H1 (cell line): ENCODE data around the gene FHL5. TPM values are rescaled to one million over a fixed set of nuclear protein-coding genes. Genes with fewer than 3 reads are reported as not detected.

Experiments used
- CTCF ChIA-PET: fragments of 300-600 bp; sonication (Branson Sonifier 250); formaldehyde crosslinking; loops from one replicate; lab custom pipeline; 2021; ENCODE audit not compliant: partially characterized antibody; lab: Charles Lee
- POLR2A ChIA-PET: fragments of 300-600 bp; sonication (Branson Sonifier 250); formaldehyde crosslinking; loops from one replicate; lab custom pipeline; 2021; ENCODE audit warnings: inconsistent platforms; ENCODE audit not compliant: partially characterized antibody; lab: Charles Lee
- DNase-seq, 2 experiments: peaks; one replicate each; pipeline versions ENCODE4 v3.0.0 to v3.0.0-alpha.2; 2010 to 2022; ENCODE audit warnings: low spot score in 2 of 2, low read depth in 1 of 2, mixed read lengths in 1 of 2
- FAIRE-seq: peaks from 2 replicates; lab custom pipeline; 2011; peaks lifted over from hg19 to GRCh38; lab: Jason Lieb, UNC
- H2AFZ ChIP-seq: 2 replicates; pipeline ENCODE4 v1.8.1; 2012; ENCODE audit warnings: low read length, inconsistent platforms
- H2AK5ac ChIP-seq: 2 replicates; pipeline ENCODE4 v1.6.1; 2013; ENCODE audit warnings: low read depth, low read length
- H2BK120ac ChIP-seq: replicated peaks from 2 replicates; pipeline ENCODE3; 2013; ENCODE audit warnings: low read depth, low read length, inconsistent platforms
- H2BK12ac ChIP-seq: 2 replicates; pipeline ENCODE4 v1.6.1; 2013; ENCODE audit warnings: low read depth, low read length
- H2BK15ac ChIP-seq: 2 replicates; pipeline ENCODE4 v1.6.1; 2013; ENCODE audit warnings: low read length
- H2BK20ac ChIP-seq: 2 replicates; pipeline ENCODE4 v1.6.1; 2013; ENCODE audit warnings: low read length
- H2BK5ac ChIP-seq: 2 replicates; pipeline ENCODE4 v1.6.1; 2013; ENCODE audit warnings: low read depth, low read length
- H3K14ac ChIP-seq: 2 replicates; pipeline ENCODE4 v1.6.1; 2013; ENCODE audit warnings: inconsistent platforms; ENCODE audit not compliant: insufficient read length
- H3K18ac ChIP-seq: 2 replicates; pipeline ENCODE4 v1.6.1; 2013; ENCODE audit warnings: low read length; ENCODE audit errors: extremely low read depth
- H3K23ac ChIP-seq: 2 replicates; pipeline ENCODE4 v1.6.1; 2013; ENCODE audit warnings: inconsistent platforms; ENCODE audit not compliant: insufficient read length
- H3K23me2 ChIP-seq: 2 replicates; pipeline ENCODE4 v1.6.1; 2013; ENCODE audit warnings: low read depth, low read length
- H3K27ac ChIP-seq: 2 replicates; pipeline ENCODE4 v1.6.1; 2011; ENCODE audit warnings: low read depth, low read length, inconsistent platforms
- H3K27me3 ChIP-seq, 4 experiments: replicated peaks in 1 of 4; 1 replicate in 1 of 4; 2 replicates in 3 of 4; pipeline versions ENCODE4 v1.6.1 to v1.8.1; 2011 to 2013; ENCODE audit warnings: low read length in 3 of 4, mild to moderate bottlenecking in 3 of 4, inconsistent platforms in 2 of 4, mixed read lengths in 2 of 4, moderate library complexity in 1 of 4; ENCODE audit not compliant: control insufficient read depth in 3 of 4, insufficient read depth in 3 of 4; ENCODE audit errors: extremely low read depth in 1 of 4
- H3K36me3 ChIP-seq, 4 experiments: 2 replicates each; pipeline versions ENCODE4 v1.6.1 to v1.8.1; 2011 to 2013; ENCODE audit warnings: mild to moderate bottlenecking in 4 of 4, low read length in 3 of 4, moderate library complexity in 2 of 4, control low read depth in 1 of 4, inconsistent platforms in 1 of 4; ENCODE audit not compliant: insufficient read depth in 4 of 4, control insufficient read depth in 2 of 4
- H3K4ac ChIP-seq: replicated peaks from 2 replicates; pipeline ENCODE3; 2013; ENCODE audit warnings: low read length, low read depth, mixed read lengths, inconsistent platforms; ENCODE audit not compliant: insufficient read length
- H3K4me1 ChIP-seq, 4 experiments: replicated peaks in 1 of 4; 1 replicate in 1 of 4; 2 replicates in 3 of 4; pipeline versions ENCODE4 v1.6.1 to v1.8.1; 2011 to 2013; ENCODE audit warnings: low read length in 3 of 4, inconsistent platforms in 2 of 4, mixed read lengths in 1 of 4; ENCODE audit not compliant: insufficient read depth in 4 of 4, control insufficient read depth in 3 of 4
- H3K4me2 ChIP-seq, 2 experiments: 2 replicates each; pipeline versions ENCODE4 v1.6.1 to v1.8.1; 2011 to 2013; ENCODE audit warnings: low read depth in 2 of 2, low read length in 2 of 2, control low read depth in 1 of 2, inconsistent platforms in 1 of 2, mild to moderate bottlenecking in 1 of 2; ENCODE audit not compliant: insufficient read depth in 1 of 2
- H3K4me3 ChIP-seq, 4 experiments: fragments of 200-600, 300-600 bp in 1 of 4; sonication (generic), shearing (Covaris generic), sonication (Bioruptor Twin) in 1 of 4; 2 replicates each; pipeline versions ENCODE4 v1.5.1 to v1.8.1; 2011 to 2016; ENCODE audit warnings: low read length in 4 of 4, low read depth in 3 of 4, control low read depth in 2 of 4, inconsistent platforms in 2 of 4, mild to moderate bottlenecking in 2 of 4, mixed read lengths in 1 of 4, moderate library complexity in 1 of 4; ENCODE audit not compliant: insufficient read depth in 2 of 4; ENCODE audit errors: extremely low read depth in 1 of 4
- H3K56ac ChIP-seq: replicated peaks from 2 replicates; pipeline ENCODE3; 2013; ENCODE audit warnings: low read depth, mild to moderate bottlenecking, mixed read lengths, low read length, inconsistent platforms; ENCODE audit not compliant: insufficient read length
- H3K79me1 ChIP-seq: 2 replicates; pipeline ENCODE4 v1.6.1; 2013; ENCODE audit warnings: low read depth, low read length, control low read depth
- H3K79me2 ChIP-seq, 2 experiments: 2 replicates each; pipeline versions ENCODE4 v1.6.1 to v1.8.1; 2012 to 2013; ENCODE audit warnings: low read length in 2 of 2, mild to moderate bottlenecking in 2 of 2, inconsistent platforms in 1 of 2; ENCODE audit not compliant: insufficient read depth in 2 of 2, control insufficient read depth in 1 of 2
- H3K9ac ChIP-seq, 4 experiments: replicated peaks in 1 of 4; 1 replicate in 1 of 4; 2 replicates in 3 of 4; pipeline versions ENCODE4 v1.6.1 to v1.8.1; 2011 to 2013; ENCODE audit warnings: low read depth in 3 of 4, low read length in 3 of 4, control low read depth in 2 of 4, mild to moderate bottlenecking in 2 of 4, moderate library complexity in 2 of 4, inconsistent platforms in 1 of 4; ENCODE audit errors: extremely low read depth in 1 of 4
- H3K9me3 ChIP-seq, 2 experiments: 2 replicates each; pipeline versions ENCODE4 v1.6.1 to v1.8.1; 2012 to 2013; ENCODE audit warnings: mild to moderate bottlenecking in 2 of 2, moderate library complexity in 2 of 2, control low read depth in 1 of 2, inconsistent platforms in 1 of 2, low read depth in 1 of 2, low read length in 1 of 2, mixed read lengths in 1 of 2; ENCODE audit not compliant: insufficient read depth in 2 of 2
- H4K20me1 ChIP-seq, 2 experiments: replicated peaks in 1 of 2; 2 replicates each; pipeline versions ENCODE3 to v1.8.1; 2011 to 2013; ENCODE audit warnings: inconsistent platforms in 2 of 2, low read length in 2 of 2, mild to moderate bottlenecking in 1 of 2; ENCODE audit not compliant: insufficient read depth in 2 of 2, control insufficient read depth in 1 of 2
- H4K5ac ChIP-seq: 2 replicates; pipeline ENCODE4 v1.6.1; 2013; ENCODE audit warnings: low read length, low read depth, mixed read lengths, inconsistent platforms; ENCODE audit not compliant: insufficient read length
- H4K8ac ChIP-seq: 2 replicates; pipeline ENCODE4 v1.8.0; 2013; ENCODE audit warnings: mild to moderate bottlenecking, moderate library complexity, low read length, inconsistent platforms; ENCODE audit not compliant: insufficient read depth; ENCODE audit errors: extremely low read depth
- H4K91ac ChIP-seq: replicated peaks from 2 replicates; pipeline ENCODE3; 2013; ENCODE audit warnings: low read length, mixed read lengths, inconsistent platforms; ENCODE audit not compliant: insufficient read length
- RBBP5 ChIP-seq: IDR thresholded peaks from 2 replicates; pipeline ENCODE4 v1.7.1; 2012; ENCODE audit warnings: low read depth, mild to moderate bottlenecking, inconsistent platforms, low read length, moderate library complexity, borderline replicate concordance
- SP1 ChIP-seq: IDR thresholded peaks from 2 replicates; pipeline ENCODE4 v1.6.1; 2011; ENCODE audit warnings: low read depth, low read length
- YY1 ChIP-seq: IDR thresholded peaks from 2 replicates; pipeline ENCODE4 v1.6.1; 2011; ENCODE audit warnings: low read depth, mild to moderate bottlenecking, low read length
- WGBS, 2 experiments: shearing (Covaris generic) in 1 of 2; methylation state at CpG; one replicate each; pipeline versions ENCODE4 v1.1.6 to v1.1.7; 2013 to 2015; ENCODE audit warnings: low lambda C conversion rate in 2 of 2, mixed read lengths in 2 of 2, inconsistent platforms in 1 of 2, low coverage in 1 of 2, missing lambda C conversion rate in 1 of 2; ENCODE audit not compliant: insufficient replicate concordance in 2 of 2, insufficient coverage in 1 of 2, insufficient read length in 1 of 2; ENCODE audit errors: extremely low coverage in 1 of 2, missing lambda C conversion rate in 1 of 2; 5-methylcytosine and 5-hydroxymethylcytosine counted together
- polyA plus RNA-seq, 7 experiments: library from polyadenylated mRNA; depleted of rRNA in 3 of 7; stranded (reverse) in 5 of 7; unstranded in 2 of 7; fragments of >200 nt in 5 of 7; fragments of 200-250 nt in 2 of 7; gene quantifications; 1 replicate in 5 of 7; 2 replicates in 1 of 7; 4 replicates in 1 of 7; pipeline versions ENCODE4 v1.2.1 to v1.2.3, GENCODE V29; 2011 to 2013; ENCODE audit warnings: missing spikeins in 2 of 7, mixed read lengths in 2 of 7
- total RNA-seq: library from RNA; stranded (reverse); fragmentation: NEBNext Ultra II Directional; extraction: Animal tissue kit (Norgen Biotek cat#: 25700); gene quantifications from 2 replicates; pipeline ENCODE4 v1.2.1, GENCODE V29; 2021

Gene FHL5
- total and polyA plus RNA-seq, 2 of the 8 experiments (the other 6 are each of a cell fraction or from before 2014, with no cell fraction given), result not detected

- no peak overlapping the region for H4K8ac ChIP-seq
- ChIA-PET CTCF (no interaction called here), POLR2A (no interaction called here)
- no peak overlapping the region for H3K27ac ChIP-seq
- H4K5ac ChIP-seq, result no peak overlapping the region
- H4K91ac ChIP-seq, result no peak overlapping the region
- no peak overlapping the region for H3K4ac ChIP-seq
- no peaks in the 10 kb centered on the region for H3K79me2 ChIP-seq
- H3K4me2 ChIP-seq, result no peak overlapping the region
- H2BK15ac ChIP-seq, result no peak overlapping the region
- H3K9me3 ChIP-seq, result no peaks in the 10 kb centered on the region
- H3K4me3 ChIP-seq, result no peak overlapping the region
- H3K18ac ChIP-seq, result no peak overlapping the region
- H2AK5ac ChIP-seq, result no peak overlapping the region
- H3K9ac ChIP-seq, result no peak overlapping the region
- 0 out of 2 replicates have a peak overlapping the region, but pooled peaks have one; percentile 62 for H2AFZ ChIP-seq
- H3K23ac ChIP-seq, result no peak overlapping the region
- WGBS, 2 experiments, result 94% methylated on average over 1 of the region's 1 CpG; no CpG with 5 or more reads in 1 of the 2 experiments
- DNase-seq, result no peak
- no peaks in the 10 kb centered on the region for H3K4me1 ChIP-seq
- no peak overlapping the region for H3K14ac ChIP-seq
- no peak overlapping the region for H3K56ac ChIP-seq
- H3K27me3 ChIP-seq, result no peaks in the 10 kb centered on the region
- H3K36me3 ChIP-seq, result no peaks in the 10 kb centered on the region; a peak in 1 of 8 replicates
- H2BK120ac ChIP-seq, result no peak overlapping the region
- no peaks in the 10 kb centered on the region for H4K20me1 ChIP-seq
- H2BK12ac ChIP-seq, result no peak overlapping the region
- no peak overlapping the region for H2BK20ac ChIP-seq
- no peak for FAIRE-seq
- no peak overlapping the region for H2BK5ac ChIP-seq
- H3K23me2 ChIP-seq, result no peaks in the 10 kb centered on the region
- no peaks in the 10 kb centered on the region for H3K79me1 ChIP-seq
- no peak for TF ChIP-seq SP1
- TF ChIP-seq RBBP5, result no peak
- TF ChIP-seq YY1, result no peak
Observed at GRCh38 chr6:96653181-96653580, 90.3 kb downstream of the FHL5 start.
